ENCODE results near the gene PPP1R18. TPM values are rescaled to one million over a fixed set of nuclear protein-coding genes. Genes with fewer than 3 reads are reported as not detected.
A peak's percentile ranks its signal among the peaks of the same experiment; 100 is the strongest.

PPP1R18 gene
- total and polyA plus RNA-seq, 9 of the 15 experiments (the other 6 are each of a cell fraction or from before 2014, with no cell fraction given), result 12.0 to 99.2 (median 42.6) TPM

DNA sequence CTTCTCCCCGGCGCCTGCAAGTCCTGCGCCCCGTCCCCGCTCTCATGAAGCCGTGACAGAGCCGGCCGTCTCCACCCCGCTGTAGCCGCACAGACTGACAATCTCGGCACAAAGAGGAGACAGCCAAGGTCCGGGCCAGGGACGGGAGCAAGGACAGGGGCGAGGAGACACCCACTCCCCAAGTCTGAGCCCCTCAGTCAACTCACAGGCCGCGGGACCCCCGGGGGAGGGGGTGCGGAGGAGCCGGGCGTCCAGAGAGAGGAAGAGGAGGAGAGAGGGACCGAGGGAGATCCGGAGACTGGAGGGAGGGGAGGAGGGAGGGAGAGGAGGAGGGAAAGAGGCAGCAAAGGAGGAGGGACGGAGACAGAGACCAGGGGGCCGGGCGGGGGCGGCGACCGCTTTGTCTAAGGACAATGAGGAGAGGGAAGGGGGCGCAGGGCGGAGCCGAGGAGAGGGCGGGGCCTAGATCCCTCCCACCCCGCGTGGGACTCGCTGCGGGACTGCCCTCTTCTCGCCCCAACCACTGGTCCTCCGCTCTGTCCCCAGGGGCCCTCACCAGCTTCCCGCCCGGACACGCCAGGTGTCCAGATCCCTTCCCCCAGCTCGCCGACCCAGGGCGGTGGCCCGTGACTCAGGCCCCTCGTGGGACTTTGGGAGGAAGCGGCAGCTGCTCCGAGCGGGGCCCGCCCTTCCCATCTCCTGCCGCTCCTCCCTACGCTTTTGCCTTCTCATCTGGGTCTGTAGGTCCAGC lies 638 bp upstream of the PPP1R18 start (continued):
- TF ChIP-seq, protein P1, sequence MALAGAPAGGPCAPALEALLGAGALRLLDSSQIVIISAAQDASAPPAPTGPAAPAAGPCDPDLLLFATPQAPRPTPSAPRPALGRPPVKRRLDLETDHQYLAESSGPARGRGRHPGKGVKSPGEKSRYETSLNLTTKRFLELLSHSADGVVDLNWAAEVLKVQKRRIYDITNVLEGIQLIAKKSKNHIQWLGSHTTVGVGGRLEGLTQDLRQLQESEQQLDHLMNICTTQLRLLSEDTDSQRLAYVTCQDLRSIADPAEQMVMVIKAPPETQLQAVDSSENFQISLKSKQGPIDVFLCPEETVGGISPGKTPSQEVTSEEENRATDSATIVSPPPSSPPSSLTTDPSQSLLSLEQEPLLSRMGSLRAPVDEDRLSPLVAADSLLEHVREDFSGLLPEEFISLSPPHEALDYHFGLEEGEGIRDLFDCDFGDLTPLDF (CRISPR knock-in tag; IDR thresholded peaks at IDR 0.05), result peak; percentile 74; the same call in 1 of the 2 replicates
- TF ChIP-seq ZNF133 (CRISPR knock-in tag; IDR thresholded peaks at IDR 0.05) (no peak), PTBP1 (IDR thresholded peaks at IDR 0.05; ENCODE audit: low read depth, low read length) (0 out of 2 replicates have a peak, but pooled peaks have one; percentile 47), NFRKB (IDR thresholded peaks at IDR 0.05; ENCODE audit: low read depth) (peak; percentile 63), STAT5B (CRISPR knock-in tag; IDR thresholded peaks at IDR 0.05) (no peak), DACH1 (IDR thresholded peaks at IDR 0.05; ENCODE audit: partially characterized antibody) (peak; percentile 81), ELF2 (CRISPR knock-in tag; IDR thresholded peaks at IDR 0.05) (no peak), BCOR (IDR thresholded peaks at IDR 0.05) (peak; percentile 63; the same call in 1 of the 2 replicates), TEAD1 (CRISPR knock-in tag; IDR thresholded peaks at IDR 0.05) (no peak), ZFP30 (CRISPR knock-in tag; IDR thresholded peaks at IDR 0.05; ENCODE audit: borderline replicate concordance) (no peak), PCBP1 (IDR thresholded peaks at IDR 0.05; ENCODE audit: low read depth, low read length, poor library complexity, severe bottlenecking) (peak; percentile 11), SMAD1 (IDR thresholded peaks at IDR 0.05; ENCODE audit: low read depth, low read length, partially characterized antibody) (no peak), RFX7 (CRISPR knock-in tag; IDR thresholded peaks at IDR 0.05) (no peak), SRSF9 (IDR thresholded peaks at IDR 0.05; ENCODE audit: borderline replicate concordance, low read depth, low read length) (no peak), STAG1 (CRISPR knock-in tag; IDR thresholded peaks at IDR 0.05; ENCODE audit: borderline replicate concordance) (no peak), HEY1 (CRISPR knock-in tag; IDR thresholded peaks at IDR 0.05; ENCODE audit: borderline replicate concordance) (no peak), TRIM28 (IDR thresholded peaks at IDR 0.05) (no peak)
- TF ChIP-seq, protein P2, sequence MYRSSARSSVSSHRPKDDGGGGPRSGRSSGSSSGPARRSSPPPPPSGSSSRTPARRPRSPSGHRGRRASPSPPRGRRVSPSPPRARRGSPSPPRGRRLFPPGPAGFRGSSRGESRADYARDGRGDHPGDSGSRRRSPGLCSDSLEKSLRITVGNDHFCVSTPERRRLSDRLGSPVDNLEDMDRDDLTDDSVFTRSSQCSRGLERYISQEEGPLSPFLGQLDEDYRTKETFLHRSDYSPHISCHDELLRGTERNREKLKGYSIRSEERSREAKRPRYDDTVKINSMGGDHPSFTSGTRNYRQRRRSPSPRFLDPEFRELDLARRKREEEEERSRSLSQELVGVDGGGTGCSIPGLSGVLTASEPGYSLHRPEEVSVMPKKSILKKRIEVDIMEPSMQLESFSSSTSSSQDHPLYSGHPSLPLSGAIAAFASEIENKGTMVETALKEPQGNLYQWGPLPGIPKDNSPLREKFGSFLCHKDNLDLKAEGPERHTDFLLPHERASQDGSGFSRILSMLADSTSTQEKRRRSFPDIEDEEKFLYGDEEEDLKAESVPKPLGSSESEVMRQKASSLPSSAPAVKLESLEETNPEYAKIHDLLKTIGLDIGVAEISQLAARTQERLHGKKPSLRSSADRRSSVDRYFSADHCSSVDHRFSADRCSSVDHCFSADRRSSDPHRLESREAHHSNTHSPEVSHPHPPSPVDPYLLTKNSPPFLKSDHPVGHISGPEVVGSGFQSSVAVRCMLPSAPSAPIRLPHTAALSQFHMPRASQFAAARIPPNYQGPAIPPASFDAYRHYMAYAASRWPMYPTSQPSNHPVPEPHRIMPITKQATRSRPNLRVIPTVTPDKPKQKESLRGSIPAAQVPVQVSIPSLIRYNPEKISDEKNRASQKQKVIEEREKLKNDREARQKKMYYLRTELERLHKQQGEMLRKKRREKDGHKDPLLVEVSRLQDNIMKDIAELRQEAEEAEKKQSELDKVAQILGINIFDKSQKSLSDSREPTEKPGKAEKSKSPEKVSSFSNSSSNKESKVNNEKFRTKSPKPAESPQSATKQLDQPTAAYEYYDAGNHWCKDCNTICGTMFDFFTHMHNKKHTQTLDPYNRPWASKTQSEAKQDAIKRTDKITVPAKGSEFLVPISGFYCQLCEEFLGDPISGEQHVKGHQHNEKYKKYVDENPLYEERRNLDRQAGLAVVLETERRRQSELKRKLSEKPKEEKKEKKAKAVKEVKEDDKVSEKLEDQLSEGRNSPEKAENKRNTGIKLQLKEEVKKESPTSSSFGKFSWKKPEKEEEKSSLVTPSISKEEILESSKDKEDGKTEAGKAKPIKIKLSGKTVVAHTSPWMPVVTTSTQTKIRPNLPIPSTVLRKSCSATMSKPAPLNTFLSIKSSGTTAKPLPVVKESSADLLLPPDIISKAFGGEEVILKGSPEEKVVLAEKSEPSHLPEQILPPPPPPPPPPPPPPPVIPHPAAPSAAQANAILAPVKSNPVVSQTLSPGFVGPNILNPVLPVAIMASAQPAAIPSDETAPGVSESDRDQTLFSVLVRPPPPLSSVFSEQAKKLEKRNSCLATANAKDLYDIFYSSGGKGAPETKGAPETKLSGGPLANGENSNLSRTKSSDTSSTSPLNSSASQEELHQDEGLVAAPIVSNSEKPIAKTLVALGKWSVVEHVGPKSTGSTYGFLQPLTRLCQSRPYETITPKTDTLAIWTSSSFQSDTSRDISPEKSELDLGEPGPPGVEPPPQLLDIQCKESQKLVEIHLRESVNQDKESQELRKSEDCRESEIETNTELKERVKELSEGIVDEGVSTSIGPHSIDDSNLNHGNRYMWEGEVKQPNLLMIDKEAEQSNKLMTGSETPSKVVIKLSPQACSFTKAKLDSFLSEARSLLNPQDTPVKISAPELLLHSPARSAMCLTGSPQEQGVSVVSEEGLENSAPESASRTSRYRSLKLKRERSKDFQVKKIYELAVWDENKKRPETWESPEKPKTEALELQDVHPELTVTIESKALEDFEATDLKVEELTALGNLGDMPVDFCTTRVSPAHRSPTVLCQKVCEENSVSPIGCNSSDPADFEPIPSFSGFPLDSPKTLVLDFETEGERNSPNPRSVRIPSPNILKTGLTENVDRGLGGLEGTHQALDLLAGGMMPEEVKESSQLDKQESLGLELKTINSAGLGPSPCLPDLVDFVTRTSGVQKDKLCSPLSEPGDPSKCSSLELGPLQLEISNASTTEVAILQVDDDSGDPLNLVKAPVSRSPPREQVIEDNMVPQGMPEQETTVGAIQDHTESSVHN (IDR thresholded peaks at IDR 0.05; ENCODE audit: borderline replicate concordance in 1 of 2, low read depth in 1 of 2), result 0 out of 4 replicates have a peak, but pooled peaks of 1 of the 2 experiments have one; percentile 27
